ENCODE results near the gene MEX3D.
"Not testable (repeated sequence)": the region's sequence is repeated elsewhere in the genome, so short reads cannot be mapped to it uniquely, and the experiment has no call there.

Gene MEX3D

DNA sequence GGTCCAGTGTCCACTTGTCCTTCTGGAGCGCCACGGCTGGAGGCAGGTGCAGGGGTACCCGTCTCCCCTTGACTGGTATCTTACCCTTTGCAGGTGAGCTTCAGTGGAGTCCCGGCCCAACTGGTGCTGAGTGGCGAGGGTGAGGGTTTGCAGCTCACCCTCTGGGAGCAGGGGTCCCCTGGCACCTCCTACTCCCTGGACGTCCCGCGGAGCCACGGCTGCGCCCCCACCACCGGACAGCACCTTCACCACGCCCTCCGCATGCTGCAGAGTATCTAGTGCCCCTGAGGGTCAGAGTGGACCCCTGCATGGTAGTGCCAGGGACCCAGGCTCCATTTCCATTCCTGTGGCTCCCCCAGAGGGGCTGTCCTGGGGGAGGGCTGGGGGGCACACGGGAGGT is 33.2 kb downstream of the MEX3D start:
- DNase-seq (ENCODE audit: low read depth): no peak

DNA sequence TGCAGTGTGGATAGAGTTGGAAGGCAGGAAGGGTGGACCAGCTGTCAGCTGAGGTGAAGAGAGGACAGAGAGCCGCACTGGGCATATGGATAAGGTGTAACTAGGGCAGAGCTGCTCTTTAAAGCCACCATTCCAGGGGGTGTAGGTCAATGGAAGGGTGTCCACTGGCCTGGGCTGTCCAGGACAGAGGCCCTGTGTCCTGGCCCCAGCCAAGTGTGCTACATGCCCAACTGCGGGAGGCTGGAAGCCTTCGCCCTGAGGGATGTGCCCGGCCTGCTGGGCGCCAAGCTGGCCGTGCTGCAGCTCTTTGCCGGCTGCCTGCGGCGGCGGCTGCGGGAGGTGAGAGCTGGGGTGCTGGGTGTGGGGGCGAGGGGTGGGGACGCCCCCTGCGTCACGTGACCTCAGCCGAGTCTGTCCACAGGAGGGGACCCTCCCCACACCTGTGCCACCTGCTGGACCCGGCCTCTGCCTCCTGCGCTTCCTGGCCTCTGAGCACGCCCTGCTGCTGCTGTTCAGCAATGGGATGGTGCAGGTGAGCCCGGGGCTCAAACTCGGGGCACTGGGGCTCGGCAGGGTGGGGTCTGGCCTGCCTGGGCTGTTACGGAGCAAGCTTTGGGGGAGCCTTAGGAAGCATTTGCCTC is 34.5 kb downstream of the MEX3D start:
- no peak for DNase-seq (ENCODE audit: low read depth)

DNA sequence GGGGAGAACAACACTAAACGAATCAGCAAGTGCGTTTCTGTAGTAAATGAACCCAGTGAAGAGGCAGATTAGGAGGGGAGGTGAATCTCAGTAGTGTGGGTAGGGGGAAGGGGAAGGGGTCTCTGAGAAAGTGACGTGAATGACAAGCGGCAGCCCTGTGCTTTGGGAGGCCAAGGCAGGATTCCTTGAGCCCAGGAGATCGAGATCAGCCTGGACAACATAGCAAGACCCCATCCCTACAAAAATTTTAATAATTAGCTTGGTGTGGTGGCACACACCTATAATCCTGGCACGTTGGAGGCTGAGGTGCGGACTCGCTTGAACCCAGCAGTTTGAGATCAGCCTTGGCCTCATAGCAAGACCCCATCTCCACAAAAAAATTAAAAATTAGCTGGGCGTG is 36.1 kb downstream of the MEX3D start:
- DNase-seq (ENCODE audit: low read depth): no peak

DNA sequence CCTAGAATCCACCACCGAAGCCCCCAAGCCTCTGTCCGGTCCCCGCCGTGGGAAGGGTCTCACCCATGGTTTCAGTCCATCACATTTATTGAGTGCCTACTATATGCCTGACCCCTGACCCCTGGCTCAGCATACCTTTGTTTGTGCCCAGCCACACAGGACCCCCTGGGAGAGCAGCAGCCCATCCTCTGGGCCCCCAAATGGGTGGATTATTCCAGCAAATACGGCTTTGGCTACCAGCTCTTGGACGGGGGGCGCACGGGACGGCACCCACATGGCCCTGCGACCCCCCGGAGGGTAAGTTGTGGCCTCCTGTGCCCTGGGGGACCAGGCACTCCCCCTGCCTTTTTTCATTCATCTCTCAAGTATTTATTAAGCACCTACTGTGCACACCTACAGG is 36.5 kb downstream of the MEX3D start:
- no peak for DNase-seq (ENCODE audit: low read depth)

DNA sequence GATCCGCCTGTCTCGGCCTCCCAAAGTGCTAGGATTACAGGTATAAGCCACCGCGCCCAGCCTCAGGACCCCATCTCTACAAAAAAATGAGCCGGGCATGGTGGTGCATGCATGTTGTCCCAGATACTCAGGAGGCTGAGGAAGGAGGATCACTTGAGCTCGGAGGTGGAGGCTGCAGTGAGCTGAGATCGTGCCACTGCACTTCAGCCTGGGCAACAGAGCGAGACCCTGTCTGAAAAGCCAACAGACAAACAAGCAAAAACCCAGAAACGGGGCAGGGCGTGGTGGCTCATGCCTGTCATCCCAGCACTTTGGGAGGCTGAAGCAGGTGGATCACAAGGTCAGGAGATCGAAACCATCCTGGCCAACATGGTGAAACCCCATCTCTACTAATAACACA is 37.3 kb downstream of the MEX3D start:
- not testable (repeated sequence) for DNase-seq (ENCODE audit: low read depth)

DNA sequence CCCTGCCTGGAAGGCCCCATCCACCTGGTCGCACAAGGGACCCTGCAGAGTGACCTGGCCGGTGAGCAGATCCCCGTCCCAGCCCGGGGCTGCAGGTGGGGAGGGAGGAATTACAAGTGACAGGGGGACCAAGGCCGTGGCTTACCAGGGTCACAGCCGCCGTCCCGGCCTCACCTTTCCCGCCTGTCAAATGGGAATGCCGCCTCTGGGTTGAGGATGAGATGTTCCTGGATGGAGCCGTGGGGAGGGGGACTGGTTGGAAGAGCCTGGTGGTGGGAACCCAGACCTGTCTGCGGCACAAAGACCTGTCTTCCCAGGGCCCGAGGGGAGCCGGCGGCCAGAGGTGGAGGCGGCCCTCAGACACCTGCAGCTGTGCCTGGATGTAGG is 38.7 kb downstream of the MEX3D start:
- no peak for DNase-seq (ENCODE audit: low read depth)

DNA sequence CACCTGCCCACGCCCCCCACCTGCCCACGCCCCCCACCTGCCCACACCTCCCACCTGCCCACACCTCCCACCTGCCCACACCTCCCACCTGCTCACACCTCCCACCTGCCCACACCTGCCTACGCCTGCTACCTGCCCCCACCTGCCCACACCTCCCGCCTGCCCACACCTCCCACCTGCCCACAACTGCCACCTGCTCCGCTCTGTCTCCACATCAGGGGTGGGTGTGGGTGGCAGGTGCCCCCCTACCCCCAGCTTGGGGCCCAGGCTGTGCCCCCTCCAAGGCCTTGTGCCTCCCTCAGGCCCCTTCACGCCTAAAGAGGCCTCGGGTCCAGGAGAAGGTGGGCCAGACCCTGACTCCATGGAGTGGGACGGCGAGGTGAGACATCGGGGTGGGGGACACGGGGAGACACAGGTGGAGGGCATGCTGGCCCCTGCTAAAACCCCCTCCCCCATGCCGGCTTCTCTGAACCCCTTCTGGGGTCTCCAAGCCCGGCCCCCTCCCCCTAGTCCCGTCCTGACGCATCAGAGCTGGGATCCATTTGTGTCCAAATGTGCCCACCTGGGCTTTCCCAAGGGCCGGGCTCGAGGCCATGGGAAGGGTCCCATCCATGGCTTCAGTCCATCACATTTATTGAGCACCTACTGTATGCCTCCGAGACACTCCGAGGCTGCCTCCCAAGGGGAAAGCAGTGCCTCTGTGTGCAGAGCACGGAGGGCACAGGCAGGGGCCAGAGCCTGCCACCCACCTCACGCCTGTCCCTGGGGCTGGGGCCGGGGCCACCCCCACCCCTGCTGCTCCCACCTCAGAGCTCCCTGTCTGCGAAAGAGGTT is 39.3 kb downstream of the MEX3D start:
- no peak for DNase-seq (ENCODE audit: low read depth)

DNA sequence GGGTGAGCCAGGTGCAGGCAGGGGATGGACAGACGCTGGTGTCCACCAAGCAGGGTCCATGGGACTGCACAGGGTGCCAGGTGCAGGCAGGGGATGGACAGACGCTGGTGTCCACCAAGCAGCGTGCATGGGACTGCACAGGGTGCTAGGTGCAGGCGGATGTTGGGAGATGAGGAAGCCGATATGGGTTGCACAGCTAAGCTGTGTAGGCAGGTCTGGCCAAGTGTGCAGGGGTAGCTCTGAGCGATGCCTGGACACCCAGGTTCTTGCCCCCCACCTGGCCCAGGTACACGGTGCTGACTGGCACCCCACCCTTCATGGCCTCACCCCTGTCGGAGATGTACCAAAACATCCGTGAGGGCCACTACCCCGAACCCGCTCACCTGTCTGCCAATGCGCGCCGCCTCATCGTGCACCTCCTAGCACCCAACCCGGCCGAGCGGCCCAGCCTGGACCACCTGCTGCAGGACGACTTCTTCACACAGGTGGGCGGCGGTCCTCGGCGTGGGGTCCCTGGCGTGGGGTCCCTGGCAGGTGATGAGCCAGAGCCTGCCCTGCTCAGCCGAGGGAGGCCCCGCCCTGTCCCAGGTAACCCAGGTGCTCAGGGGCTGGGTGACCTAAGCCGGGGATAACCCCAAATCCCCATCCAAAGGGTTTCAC is 40.3 kb downstream of the MEX3D start:
- DNase-seq (ENCODE audit: low read depth): no peak

DNA sequence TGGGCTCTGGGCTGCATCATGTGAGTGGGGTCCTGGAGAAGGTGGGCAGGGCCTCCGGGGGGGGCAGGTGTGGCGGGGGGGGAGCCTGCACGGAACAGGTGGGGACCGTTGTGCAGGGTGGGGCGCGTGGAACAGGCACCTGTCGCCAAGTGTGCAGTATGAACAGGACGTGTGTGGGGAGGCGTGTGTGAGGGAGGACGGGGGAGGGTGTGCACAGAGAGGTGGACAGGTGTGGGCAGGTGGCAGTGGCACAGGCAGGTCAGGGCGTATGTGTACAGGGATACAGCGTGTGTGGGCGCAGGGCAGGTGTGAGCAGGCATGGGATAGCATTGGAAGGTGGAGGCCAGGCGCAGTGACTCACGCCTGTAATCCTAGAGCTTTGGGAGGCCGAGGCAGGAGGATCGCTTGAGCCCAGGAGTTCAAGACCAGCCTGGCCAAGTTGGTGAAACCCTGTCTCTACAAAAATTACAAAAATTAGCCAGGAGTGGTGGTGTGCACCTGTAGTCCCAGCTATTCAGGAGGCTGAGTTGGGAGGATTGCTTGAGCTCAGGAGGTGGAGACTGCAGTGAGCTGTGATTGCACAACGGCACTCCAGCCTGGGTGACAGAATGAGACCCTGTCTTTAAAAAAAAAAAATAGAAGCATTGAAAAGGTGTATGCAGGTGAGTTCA is 41.0 kb downstream of the MEX3D start:
- DNase-seq (ENCODE audit: low read depth): no peak

DNA sequence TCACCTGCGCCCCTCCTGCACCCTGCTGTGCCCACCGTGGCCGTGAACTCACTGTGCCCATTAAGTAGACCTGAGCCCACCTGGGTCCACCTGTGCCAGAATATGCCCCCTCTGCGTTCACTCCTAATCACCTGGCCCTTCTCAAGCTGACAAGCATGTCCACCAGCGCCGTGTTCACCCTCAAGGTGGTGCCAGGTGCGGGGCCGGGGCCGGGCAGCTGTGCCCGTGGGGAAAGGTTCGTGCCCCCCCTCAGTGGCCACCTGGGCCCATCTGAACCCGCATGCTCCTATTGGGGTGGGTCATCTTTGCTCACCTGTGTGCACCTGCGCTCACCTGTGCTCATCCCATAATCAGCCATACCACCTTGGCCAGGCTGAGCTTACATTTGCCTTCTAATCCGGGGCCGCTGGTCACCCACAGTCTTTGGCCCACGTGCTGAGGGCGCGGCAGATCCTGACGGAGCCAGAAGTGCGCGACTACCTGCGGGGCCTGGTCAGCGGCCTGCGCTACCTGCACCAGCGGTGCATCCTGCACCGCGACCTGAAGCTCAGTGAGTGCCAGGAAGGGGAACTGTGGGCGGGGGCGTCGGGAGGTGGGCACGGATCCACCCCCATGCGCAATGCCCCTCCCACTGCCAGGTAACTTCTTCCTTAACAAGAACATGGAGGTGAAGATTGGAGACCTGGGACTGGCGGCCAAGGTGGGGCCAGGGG is 41.9 kb downstream of the MEX3D start:
- no peak for DNase-seq (ENCODE audit: low read depth)

DNA sequence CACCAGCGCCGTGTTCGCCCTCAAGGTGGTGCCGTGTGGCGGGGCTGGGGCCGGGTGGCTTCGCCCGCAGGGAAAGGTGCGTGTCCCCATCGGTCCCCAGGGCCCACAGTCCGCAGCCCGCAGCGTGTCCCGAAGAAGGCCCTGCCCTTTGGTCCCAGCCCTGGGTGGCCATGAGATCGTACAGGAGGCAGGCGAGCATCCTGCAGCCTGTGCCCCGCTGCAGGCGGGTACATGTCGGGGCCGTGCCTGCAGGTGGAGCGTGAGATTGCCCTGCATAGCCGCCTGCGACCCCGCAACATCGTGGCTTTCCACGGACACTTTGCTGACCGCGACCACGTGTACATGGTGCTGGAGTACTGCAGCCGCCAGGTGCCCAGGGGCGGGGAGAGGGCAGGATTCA is 42.8 kb downstream of the MEX3D start:
- DNase-seq (ENCODE audit: low read depth): no peak

DNA sequence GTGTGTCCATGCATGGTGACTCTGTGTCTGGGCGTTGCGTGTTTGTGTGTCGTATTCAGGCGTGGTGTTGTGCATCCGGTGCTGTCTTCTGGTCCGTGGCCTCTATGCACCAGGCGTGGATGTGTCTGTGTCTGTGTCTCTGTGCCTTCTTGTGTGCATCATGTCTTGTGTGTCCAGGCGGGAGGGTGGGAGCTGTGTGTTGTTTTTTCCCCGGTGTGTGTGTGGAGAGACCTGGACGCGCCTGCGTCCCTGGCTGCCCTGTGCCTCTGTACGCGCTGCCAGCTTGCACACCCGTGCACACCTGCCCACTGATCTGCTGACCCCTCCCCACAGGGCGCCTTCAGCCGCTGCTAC is 43.2 kb downstream of the MEX3D start:
- no peak for DNase-seq (ENCODE audit: low read depth)

DNA sequence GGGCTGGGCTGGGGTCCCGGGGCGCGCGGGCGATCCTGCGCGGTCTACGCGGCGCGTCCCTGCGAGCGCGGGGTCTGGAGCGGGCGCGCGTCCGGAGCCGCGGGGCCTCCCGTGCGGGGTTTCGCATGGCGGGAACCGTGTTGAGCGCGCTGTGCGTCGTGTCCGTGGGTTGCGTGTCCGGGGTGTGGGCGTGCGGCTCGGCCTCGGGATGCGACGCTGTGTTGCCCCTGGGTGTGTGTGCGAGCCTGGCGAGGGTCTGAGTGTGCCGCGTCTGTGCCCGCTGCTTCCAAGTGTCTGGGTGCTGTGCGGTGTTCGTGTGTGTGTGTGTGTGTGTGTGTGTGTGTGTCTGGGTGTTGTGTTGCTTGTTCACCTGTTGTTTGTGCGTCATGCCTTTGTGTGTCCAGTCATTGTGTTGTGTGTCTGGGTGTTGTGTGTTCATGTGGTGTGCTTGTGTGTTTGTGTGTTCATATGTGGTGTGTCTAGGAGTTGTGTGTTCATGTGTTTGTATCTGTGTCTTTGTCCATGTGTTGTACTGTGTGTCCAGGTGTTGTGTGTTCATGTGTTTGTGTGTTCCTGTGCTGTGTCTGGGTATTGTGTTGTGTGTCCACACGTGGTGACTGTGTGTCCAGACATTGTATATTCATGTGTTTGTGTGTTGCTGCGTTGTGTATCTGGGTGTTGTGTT is 43.7 kb downstream of the MEX3D start:
- no peak for DNase-seq (ENCODE audit: low read depth)

DNA sequence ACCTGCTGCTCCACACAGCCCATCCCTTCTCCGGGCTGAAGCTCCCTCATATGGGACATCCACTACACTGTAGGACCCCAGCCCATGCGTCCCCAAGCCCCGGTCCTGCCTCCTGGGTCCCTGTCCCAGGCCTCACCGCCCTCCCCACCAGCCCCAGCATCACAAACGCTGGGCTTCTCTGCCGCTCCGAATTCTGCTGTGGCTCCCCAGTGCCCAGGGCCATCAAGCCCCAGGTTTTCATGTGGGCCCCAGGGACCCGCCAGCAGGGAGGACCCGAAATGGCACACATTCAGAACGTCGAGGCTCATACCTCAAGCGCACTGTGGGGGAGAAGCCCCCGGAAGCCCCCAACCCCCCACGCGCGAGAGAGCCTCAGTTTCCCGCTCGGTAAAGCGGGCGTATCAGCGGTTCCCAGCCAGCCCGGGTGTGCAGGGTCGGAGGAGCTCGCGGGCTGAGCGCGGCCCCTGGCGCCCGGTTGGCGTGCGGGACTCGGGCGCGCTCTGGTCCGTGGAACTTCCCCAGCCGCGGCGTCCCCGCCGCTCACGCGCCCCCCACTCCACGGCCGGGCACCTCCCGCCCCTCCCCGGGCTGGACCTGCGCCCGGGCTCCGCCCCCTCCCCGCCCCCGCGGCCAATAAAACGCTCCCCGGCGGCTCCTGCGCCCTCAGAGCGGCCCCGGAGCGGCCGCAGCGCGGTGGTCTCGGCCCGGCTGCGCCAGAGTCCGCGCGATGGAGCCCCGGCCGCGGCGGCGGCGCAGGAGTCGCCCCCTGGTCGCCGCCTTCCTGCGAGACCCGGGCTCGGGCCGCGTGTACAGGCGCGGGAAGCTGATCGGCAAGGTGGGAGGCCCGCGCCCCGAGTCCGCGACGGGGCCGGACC is 44.5 kb downstream of the MEX3D start, which contains the start of gene PLK5:
TSS of gene PLK5 (plus strand) at position 666 of the 875 bp plus-strand sequence. CDS start 2,920 bp downstream, outside the sequence.
- DNase-seq (ENCODE audit: low read depth): no peak

DNA sequence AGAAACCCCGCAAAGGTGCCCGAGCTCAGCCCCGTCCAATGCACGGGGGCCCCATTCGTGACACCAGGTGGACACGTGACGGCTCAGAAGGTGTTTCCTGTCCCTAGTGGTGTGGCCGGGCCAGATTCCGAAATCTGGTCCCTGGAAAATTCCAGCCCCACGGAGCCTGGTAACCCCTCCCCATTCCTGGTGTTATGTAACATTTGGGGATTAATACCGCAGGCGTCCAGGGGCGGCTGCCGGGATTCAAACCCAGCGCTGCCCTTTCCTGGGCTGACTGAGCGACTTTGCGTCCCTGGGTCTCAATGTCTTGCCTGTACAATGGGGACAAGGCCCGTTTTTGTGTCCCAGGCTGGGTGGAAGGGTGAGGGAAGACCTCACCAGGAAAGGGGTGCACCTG is 45.3 kb downstream of the MEX3D start:
- DNase-seq (ENCODE audit: low read depth): no peak

DNA sequence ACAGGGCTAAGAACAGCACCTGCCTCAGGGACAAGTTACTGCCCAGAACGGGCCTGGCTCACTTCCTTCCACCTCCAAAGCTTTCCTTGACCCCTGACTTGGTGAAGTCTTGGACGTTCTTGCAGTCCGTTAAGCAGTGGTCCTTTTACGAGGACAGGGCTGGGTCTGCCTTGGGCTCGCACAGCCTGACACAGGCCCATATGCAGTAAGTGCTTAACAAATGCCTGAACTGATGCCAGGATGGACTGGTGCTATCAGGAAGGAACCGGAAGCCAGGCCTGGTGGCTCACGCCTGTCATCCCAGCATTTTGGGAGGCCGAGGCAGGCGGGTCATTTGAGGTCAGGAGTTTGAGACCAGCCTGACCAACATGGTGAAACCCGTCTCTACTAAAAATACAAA is 46.1 kb downstream of the MEX3D start:
- DNase-seq (ENCODE audit: low read depth): no peak

DNA sequence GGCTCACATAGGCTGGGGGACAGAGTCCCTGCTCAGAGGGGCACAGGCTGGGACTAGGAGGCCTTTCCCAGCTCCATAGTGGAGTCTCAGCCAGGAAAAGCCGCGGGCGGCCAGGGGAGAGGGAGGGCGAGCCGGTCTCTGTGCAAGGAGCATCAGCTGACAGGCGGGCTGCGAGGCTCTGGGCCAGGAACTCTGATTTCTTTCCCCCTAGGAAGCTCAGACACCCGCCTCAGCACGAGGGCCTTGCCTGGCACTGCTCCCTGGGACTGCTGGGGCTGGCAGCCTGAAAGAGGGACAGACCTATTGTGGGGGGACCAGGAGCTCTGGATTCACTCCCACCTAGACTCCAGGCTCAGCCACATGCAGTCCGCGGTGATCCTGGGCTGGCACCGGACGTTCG is 46.5 kb downstream of the MEX3D start:
- no peak for DNase-seq (ENCODE audit: low read depth)

DNA sequence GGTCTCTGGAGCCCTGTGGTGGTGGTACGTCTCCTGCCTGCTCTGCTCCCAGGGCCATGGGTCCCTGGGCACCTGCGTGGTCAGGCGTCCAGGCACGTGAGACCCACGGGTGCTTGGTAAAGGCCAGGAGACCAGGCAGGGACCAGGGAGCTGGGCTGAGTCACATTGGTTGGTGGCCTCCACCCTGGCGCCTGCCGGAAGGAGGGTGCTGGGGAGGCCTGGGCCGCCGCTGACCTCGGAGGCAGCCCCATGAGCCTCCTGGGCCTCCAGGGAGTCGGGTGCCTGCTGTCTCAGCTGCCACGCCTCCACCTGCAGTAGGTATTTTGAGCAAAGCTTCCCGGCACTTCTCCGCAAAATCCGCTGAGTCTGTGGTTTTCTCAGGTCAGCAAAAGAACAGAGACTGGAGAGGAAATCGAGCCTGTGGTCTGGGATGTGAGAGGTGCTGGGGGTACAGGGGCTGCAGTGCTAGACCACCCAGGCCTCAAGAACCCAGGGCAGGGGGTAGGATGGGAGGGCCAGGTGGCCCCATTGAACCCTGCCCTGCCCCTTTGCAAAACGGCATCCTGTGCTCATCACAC is 47.8 kb downstream of the MEX3D start:
- DNase-seq (ENCODE audit: low read depth): no peak

DNA sequence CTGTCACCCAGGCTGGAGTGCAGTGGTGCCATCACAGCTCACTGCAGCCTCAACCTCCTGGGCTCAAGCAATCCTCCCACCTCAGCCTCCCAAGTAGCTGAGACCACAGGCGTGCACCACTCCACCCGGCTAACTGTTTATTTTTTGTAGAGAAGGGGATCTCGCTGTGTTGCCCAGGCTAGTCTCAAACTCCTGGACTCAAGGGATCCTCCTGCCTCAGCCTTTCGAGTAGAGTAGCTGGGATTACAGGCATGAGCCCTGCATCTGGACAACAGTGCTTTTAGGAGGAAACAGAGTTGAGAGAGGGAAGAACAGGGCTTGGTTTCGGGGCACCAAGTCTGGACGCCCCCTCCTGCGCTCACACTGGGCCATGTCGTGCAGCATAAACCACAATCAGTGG is 48.3 kb downstream of the MEX3D start:
- not testable (repeated sequence) for DNase-seq (ENCODE audit: low read depth)

DNA sequence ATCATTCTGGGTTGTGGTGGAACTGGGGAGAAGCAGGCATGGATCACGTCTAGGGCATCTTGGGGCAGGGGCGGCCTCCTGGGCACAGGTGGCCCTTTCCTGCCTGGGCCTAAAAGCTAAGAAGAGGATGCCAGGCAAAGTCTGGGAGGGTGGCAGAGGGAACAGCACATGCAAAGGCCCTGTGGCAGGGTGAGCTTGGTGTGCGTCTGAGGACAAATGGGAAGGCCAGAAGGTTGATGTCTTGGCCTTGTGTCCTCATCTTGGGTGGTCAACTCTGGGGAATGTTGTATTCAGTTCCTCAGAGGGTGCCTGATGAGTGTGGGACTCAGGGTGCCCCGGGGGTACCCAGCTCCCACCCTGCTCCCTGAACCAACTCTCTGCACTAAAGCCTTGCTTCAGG is 49.7 kb downstream of the MEX3D start:
- no peak for DNase-seq (ENCODE audit: low read depth)
